Activated effector memory CD4-positive, alpha-beta T cell treated with anti-CD3 and anti-CD28 coated beads, Interleukin-2, amount 50 U/mL, for 16 hours (primary cell): ENCODE results near the gene PHC2.

Experiments
- DNase-seq: peaks from one replicate; pipeline ENCODE4 v3.0.0-alpha.2; 2020

Gene PHC2

GRCh38 chr1:33430692-33431593, at the start of gene PHC2:
PHC2 (minus strand) TSS chr1:33431095; CDS start chr1:33375539, 55,556 bp downstream.
- peak; percentile 96 for DNase-seq

- DNase-seq, result no peak
These were observed 46.6 kb upstream of the PHC2 start for GRCh38 chr1:33477451-33477850.

GRCh38 chr1:33473900-33474299, 43.0 kb upstream of the PHC2 start:
- DNase-seq, result no peak

GRCh38 chr1:33472269-33472980, 41.5 kb upstream of the PHC2 start, which contains the start of gene ZSCAN20:
ZSCAN20 (plus strand) TSS chr1:33472645; CDS start chr1:33479289, 6,644 bp downstream.
- peak; percentile 94 for DNase-seq

GRCh38 chr1:33471416-33471815, 40.5 kb upstream of the PHC2 start:
- no peak for DNase-seq

GRCh38 chr1:33470495-33471012, 39.7 kb upstream of the PHC2 start:
- DNase-seq, result peak; percentile 79

- DNase-seq, result no peak
These were observed 38.8 kb upstream of the PHC2 start for GRCh38 chr1:33469691-33470090.

GRCh38 chr1:33468967-33469366, 38.1 kb upstream of the PHC2 start:
- no peak for DNase-seq

GRCh38 chr1:33468531-33468930, 37.6 kb upstream of the PHC2 start:
- no peak for DNase-seq

GRCh38 chr1:33468011-33468410, 37.1 kb upstream of the PHC2 start:
- no peak for DNase-seq

GRCh38 chr1:33466159-33466558, 35.3 kb upstream of the PHC2 start:
- DNase-seq, result no peak

- no peak for DNase-seq
These were observed 34.4 kb upstream of the PHC2 start for GRCh38 chr1:33465316-33465715.

GRCh38 chr1:33464552-33464951, 33.7 kb upstream of the PHC2 start:
- DNase-seq, result no peak

GRCh38 chr1:33462405-33463164, 31.7 kb upstream of the PHC2 start:
- no peak for DNase-seq

- DNase-seq, result no peak
These were observed 30.2 kb upstream of the PHC2 start for GRCh38 chr1:33460947-33461629.

- DNase-seq, result no peak
These were observed 29.2 kb upstream of the PHC2 start for GRCh38 chr1:33460144-33460543.

- no peak for DNase-seq
These were observed 28.8 kb upstream of the PHC2 start for GRCh38 chr1:33459691-33460090.

- no peak for DNase-seq
These were observed 25.6 kb upstream of the PHC2 start for GRCh38 chr1:33456502-33456886.

GRCh38 chr1:33455539-33456501, 24.9 kb upstream of the PHC2 start:
- no peak for DNase-seq

- DNase-seq, result no peak
These were observed 23.9 kb upstream of the PHC2 start for GRCh38 chr1:33454646-33455282.

- DNase-seq, result no peak
These were observed 15.7 kb upstream of the PHC2 start for GRCh38 chr1:33446590-33446989.
